GM12892 (cell line): ENCODE measurements around the gene C19orf81. TPM values are rescaled to one million over a fixed set of nuclear protein-coding genes. Genes with fewer than 3 reads are reported as not detected.
"Not testable (repeated sequence)": the region's sequence is repeated elsewhere in the genome, so short reads cannot be mapped to it uniquely, and the experiment has no call there.

Source experiments
- DNase-seq: peaks from one replicate; pipeline ENCODE4 v3.0.0; 2011; ENCODE audit not compliant: insufficient read length
- FAIRE-seq: peaks from 2 replicates; lab custom pipeline; 2011; peaks lifted over from hg19 to GRCh38; lab: Jason Lieb, UNC
- POLR2A ChIP-seq: IDR thresholded peaks from 2 replicates; pipeline ENCODE4 v1.6.1; 2011; ENCODE audit warnings: low read depth, low read length, control low read depth
- POLR2AphosphoS5 ChIP-seq: IDR thresholded peaks from 2 replicates; pipeline ENCODE4 v1.6.1; 2011; ENCODE audit warnings: low read depth, low read length, control low read depth
- TAF1 ChIP-seq: IDR thresholded peaks from 2 replicates; pipeline ENCODE4 v1.6.1; 2011; ENCODE audit warnings: low read depth, mild to moderate bottlenecking, control low read depth, low read length, borderline replicate concordance
- polyA plus RNA-seq: library from polyadenylated mRNA; unstranded; fragments of >200 nt; gene quantifications from one replicate; pipeline ENCODE4 v1.2.1, GENCODE V29; 2012; ENCODE audit warnings: missing spikeins, inconsistent platforms; ENCODE audit not compliant: missing spikeins

The C19orf81 gene
- not detected for polyA plus RNA-seq

GRCh38 chr19:50649433-50650391 is at the start of gene C19orf81:
C19orf81 (plus strand) TSS chr19:50649445; CDS start chr19:50649445, 0 bp downstream.
- FAIRE-seq (peak; percentile 51), DNase-seq (no peak)
- TF ChIP-seq POLR2A = no peak
- TF ChIP-seq TAF1 = no peak
- TF ChIP-seq POLR2AphosphoS5 = no peak

- no peak for FAIRE-seq
- no peak for DNase-seq
- TF ChIP-seq POLR2A (no peak), POLR2AphosphoS5 (no peak)
Observed at GRCh38 chr19:50601407-50602088, 47.7 kb upstream of the C19orf81 start.

GRCh38 chr19:50602089-50602422 is 47.2 kb upstream of the C19orf81 start:
- FAIRE-seq (no peak), DNase-seq (no peak)
- TF ChIP-seq TAF1 (no peak), POLR2AphosphoS5 (no peak), POLR2A (no peak)

GRCh38 chr19:50602496-50602895 is 46.7 kb upstream of the C19orf81 start:
- no peak for DNase-seq
- no peak for FAIRE-seq
- TF ChIP-seq POLR2A (no peak), POLR2AphosphoS5 (no peak), TAF1 (no peak)

GRCh38 chr19:50602935-50603334 is 46.3 kb upstream of the C19orf81 start:
- no peak for TF ChIP-seq TAF1
- no peak for TF ChIP-seq POLR2A
- no peak for TF ChIP-seq POLR2AphosphoS5
- no peak for FAIRE-seq
- no peak for DNase-seq

- not testable (repeated sequence) for DNase-seq, FAIRE-seq
Observed at GRCh38 chr19:50604264-50605073, 44.8 kb upstream of the C19orf81 start.

- DNase-seq, FAIRE-seq: not testable (repeated sequence)
Observed at GRCh38 chr19:50606059-50606836, 43.0 kb upstream of the C19orf81 start.

GRCh38 chr19:50607388-50607787 is 41.9 kb upstream of the C19orf81 start:
- TF ChIP-seq POLR2AphosphoS5 (no peak), POLR2A (no peak), TAF1 (no peak)
- DNase-seq (no peak), FAIRE-seq (no peak)

GRCh38 chr19:50607874-50608785 is 41.1 kb upstream of the C19orf81 start:
- no peak for FAIRE-seq
- peak; percentile 62 for DNase-seq
- TF ChIP-seq TAF1 (no peak), POLR2A (no peak), POLR2AphosphoS5 (no peak)

GRCh38 chr19:50612504-50613404 is 36.5 kb upstream of the C19orf81 start:
- not testable (repeated sequence) for FAIRE-seq, DNase-seq

GRCh38 chr19:50618379-50618778 is 30.9 kb upstream of the C19orf81 start:
- not testable (repeated sequence) for FAIRE-seq, DNase-seq

- not testable (repeated sequence) for DNase-seq, FAIRE-seq
Observed at GRCh38 chr19:50619184-50619583, 30.1 kb upstream of the C19orf81 start.

- FAIRE-seq, DNase-seq: not testable (repeated sequence)
Observed at GRCh38 chr19:50620394-50620906, 28.8 kb upstream of the C19orf81 start.
